Ovary (tissue), 9 donors: ENCODE results near the gene PRIMPOL. TPM values are rescaled to one million over a fixed set of nuclear protein-coding genes. Genes with fewer than 3 reads are reported as not detected.

Experiments
- DNase-seq, 5 donors: peaks; one replicate each; pipeline ENCODE4 v3.0.0-alpha.2; 2019 to 2020
- H3K27ac ChIP-seq, 2 donors: fragments of 200-600 bp; one replicate each; pipeline versions ENCODE4 v1.5.1 to v1.8.0; 2019 to 2022
- H3K27me3 ChIP-seq: fragments of 200-600 bp; one replicate; pipeline ENCODE4 v1.8.0; 2022
- H3K36me3 ChIP-seq: fragments of 200-600 bp; sonication (generic); one replicate; pipeline ENCODE4 v1.5.1; 2019
- H3K4me1 ChIP-seq: one replicate; pipeline ENCODE4 v1.8.1; 2013; ENCODE audit warnings: mild to moderate bottlenecking, moderate library complexity; ENCODE audit not compliant: insufficient read depth
- H3K4me3 ChIP-seq: fragments of 200-600 bp; sonication (generic); one replicate; pipeline ENCODE4 v1.5.1; 2017
- H3K9me3 ChIP-seq, 2 donors: fragments of 200-600 bp in 1 of 2; sonication (generic) in 1 of 2; one replicate each; pipeline versions ENCODE4 v1.5.1 to v1.8.1; 2013 to 2019; ENCODE audit warnings: mild to moderate bottlenecking in 1 of 2, moderate library complexity in 1 of 2
- EP300 ChIP-seq: sonication (generic); formaldehyde crosslinking; IDR thresholded peaks from one replicate; pipeline ENCODE4 v1.6.1; 2017; ENCODE audit warnings: antibody characterized with exemption
- POLR2A ChIP-seq: fragments of 450-650 bp; IDR thresholded peaks from one replicate; pipeline ENCODE4 v1.6.1; 2017; ENCODE audit warnings: antibody characterized with exemption, mild to moderate bottlenecking, moderate library complexity
- WGBS, 3 donors: extraction: QIAGEN DNeasy Blood & Tissue Kit in 1 of 3; methylation state at CpG; one replicate each; pipeline versions ENCODE4 v1.1.5 to v1.1.7; 2013 to 2017; 5-methylcytosine and 5-hydroxymethylcytosine counted together
- intact Hi-C, 4 donors: fragments of 100-400 bp; cut with DNase I; formaldehyde crosslinking; loops; one replicate each; pipeline versions ENCODE4 v1.11.0 to v1.15.1; 2022 to 2023
- polyA plus RNA-seq, 2 donors: library from polyadenylated mRNA; stranded (reverse); fragments of 200-250 nt in 1 of 2; fragments of 350-450 nt in 1 of 2; fragmentation: Illumina TruSeq in 1 of 2; extraction: RNeasy Lipid Tissue Mini Kit (QIAGEN cat#74804) in 1 of 2; gene quantifications; one replicate each; pipeline ENCODE4 v1.2.3, GENCODE V29; 2013 to 2014
- total RNA-seq, 7 donors: library from RNA; depleted of rRNA in 2 of 7; stranded (reverse); fragments of >200 nt in 2 of 7; fragmentation: NEBNext Ultra II Directional in 3 of 7; extraction: Animal tissue kit (Norgen Biotek cat#: 25700) in 3 of 7; gene quantifications; one replicate each; pipeline versions ENCODE4 v1.1.0 to v1.2.4, GENCODE V29; 2016 to 2023
- TF ChIP-seq, protein P1 (sequence below), 3 donors: fragments of 450-650 bp in 2 of 3; fragments of 200-600 bp in 1 of 3; IDR thresholded peaks; one replicate each; pipeline versions ENCODE4 v1.5.1 to v1.8.0; 2016 to 2022; ENCODE audit warnings: antibody characterized with exemption in 3 of 3, mild to moderate bottlenecking in 1 of 3
- donor health status: DM: no; HTN: no; CAD: no; lungs with moderate emphysema.
- donor health status: DM: no; HTN: no; CAD: no.
- donor health status: Bipolar disorder and iron deficiency.
- donor health status: DM: yes; HTN: yes; CAD: no.
- donor health status: DM: no; HTN: no; CAD: no.
- donor health status: DM: yes; HTN: yes; CAD: no.

Gene PRIMPOL
- total and polyA plus RNA-seq, 9 donors, result 14.1 to 29.2 (median 17.6) TPM

DNA sequence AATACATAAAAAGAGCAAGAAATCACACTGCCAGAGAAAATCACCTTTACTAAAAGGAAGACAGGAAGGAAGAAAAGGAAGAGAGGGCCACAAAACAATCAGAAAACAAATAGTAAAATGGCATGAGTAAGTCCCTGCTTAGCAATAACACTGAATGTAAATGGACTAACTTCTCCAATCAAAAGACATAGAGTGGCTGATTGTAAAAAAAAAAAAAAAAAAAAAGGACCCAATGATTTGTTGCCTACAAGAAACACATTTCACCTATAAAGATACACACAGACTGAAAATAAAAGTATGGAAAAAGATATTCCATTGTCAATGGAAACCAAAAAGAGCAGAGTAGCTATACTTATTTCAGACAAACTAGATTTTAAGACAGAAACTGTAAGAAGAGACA lies 71.7 kb downstream of the PRIMPOL start:
- no peak for DNase-seq
- H3K27ac ChIP-seq, result no peak overlapping the region
- no peak overlapping the region for H3K4me3 ChIP-seq
- TF ChIP-seq POLR2A (no peak), EP300 (no peak)
- TF ChIP-seq, protein P1, sequence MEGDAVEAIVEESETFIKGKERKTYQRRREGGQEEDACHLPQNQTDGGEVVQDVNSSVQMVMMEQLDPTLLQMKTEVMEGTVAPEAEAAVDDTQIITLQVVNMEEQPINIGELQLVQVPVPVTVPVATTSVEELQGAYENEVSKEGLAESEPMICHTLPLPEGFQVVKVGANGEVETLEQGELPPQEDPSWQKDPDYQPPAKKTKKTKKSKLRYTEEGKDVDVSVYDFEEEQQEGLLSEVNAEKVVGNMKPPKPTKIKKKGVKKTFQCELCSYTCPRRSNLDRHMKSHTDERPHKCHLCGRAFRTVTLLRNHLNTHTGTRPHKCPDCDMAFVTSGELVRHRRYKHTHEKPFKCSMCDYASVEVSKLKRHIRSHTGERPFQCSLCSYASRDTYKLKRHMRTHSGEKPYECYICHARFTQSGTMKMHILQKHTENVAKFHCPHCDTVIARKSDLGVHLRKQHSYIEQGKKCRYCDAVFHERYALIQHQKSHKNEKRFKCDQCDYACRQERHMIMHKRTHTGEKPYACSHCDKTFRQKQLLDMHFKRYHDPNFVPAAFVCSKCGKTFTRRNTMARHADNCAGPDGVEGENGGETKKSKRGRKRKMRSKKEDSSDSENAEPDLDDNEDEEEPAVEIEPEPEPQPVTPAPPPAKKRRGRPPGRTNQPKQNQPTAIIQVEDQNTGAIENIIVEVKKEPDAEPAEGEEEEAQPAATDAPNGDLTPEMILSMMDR (IDR thresholded peaks at IDR 0.05), result no peak
- intact Hi-C loops, result no loop called here
- H3K27me3 ChIP-seq, result no peaks in the 10 kb centered on the region
- H3K36me3 ChIP-seq, result no peaks in the 10 kb centered on the region
- no peaks in the 10 kb centered on the region for H3K4me1 ChIP-seq
- H3K9me3 ChIP-seq, result no peaks in the 10 kb centered on the region

DNA sequence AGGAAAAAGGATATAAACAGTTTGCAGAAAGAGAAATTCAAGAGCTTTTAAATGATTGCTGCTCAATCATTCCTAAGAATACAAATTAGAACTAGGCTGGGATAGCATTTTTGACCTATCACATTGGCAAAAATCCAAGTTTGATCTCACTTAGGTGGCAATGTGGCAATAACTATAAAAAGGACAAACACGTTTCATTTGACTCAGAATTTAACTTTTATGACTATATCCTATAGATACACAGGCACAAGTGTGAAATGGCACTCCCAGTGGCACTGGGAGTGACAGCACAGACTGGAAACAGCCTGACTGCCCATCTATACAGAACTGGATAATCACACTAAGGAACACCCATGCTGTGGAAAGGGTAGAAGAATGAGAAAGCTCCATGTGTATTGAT lies 73.3 kb downstream of the PRIMPOL start:
- Histone ChIP-seq H3K27ac (no peak overlapping the region), H3K36me3 (no peaks in the 10 kb centered on the region), H3K9me3 (no peaks in the 10 kb centered on the region), H3K4me3 (no peak overlapping the region), H3K4me1 (no peaks in the 10 kb centered on the region), H3K27me3 (no peaks in the 10 kb centered on the region)
- DNase-seq, result no peak
- TF ChIP-seq POLR2A, result no peak
- TF ChIP-seq, protein P1 (IDR thresholded peaks at IDR 0.05), result no peak
- no peak for TF ChIP-seq EP300
- intact Hi-C loops, result no loop called here
- WGBS, 3 donors, result 89 to 94% (median 91%) methylated on average over 1 of the region's 1 CpG

DNA sequence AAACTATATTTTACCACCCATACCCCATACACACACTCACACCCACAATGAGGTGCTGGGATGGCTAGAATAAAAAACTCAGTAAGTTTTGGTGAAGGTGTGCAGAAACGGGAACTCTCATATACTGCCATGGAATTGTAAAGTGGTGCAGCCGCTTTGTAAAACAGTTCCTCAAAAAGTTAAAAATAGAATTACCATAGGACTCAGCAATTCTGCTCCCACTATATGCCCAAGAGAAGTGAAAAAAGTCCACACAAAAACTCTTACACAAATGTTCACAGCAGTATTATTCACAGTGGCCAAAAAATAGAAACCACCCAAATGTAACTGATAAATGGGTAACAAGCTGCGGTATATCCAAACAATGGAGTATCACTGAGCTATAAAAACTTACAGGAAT lies 77.9 kb downstream of the PRIMPOL start:
- intact Hi-C loops, result no loop called here
- no peak overlapping the region for H3K4me3 ChIP-seq
- WGBS, 3 donors, result 90 to 98% (median 91%) methylated on average over 3 of the region's 3 CpGs
- no peaks in the 10 kb centered on the region for H3K9me3 ChIP-seq
- no peak for DNase-seq
- H3K4me1 ChIP-seq, result no peaks in the 10 kb centered on the region
- no peak overlapping the region for H3K27ac ChIP-seq
- H3K27me3 ChIP-seq, result no peaks in the 10 kb centered on the region
- TF ChIP-seq POLR2A, result no peak
- TF ChIP-seq, protein P1 (IDR thresholded peaks at IDR 0.05), result no peak
- no peak for TF ChIP-seq EP300
- H3K36me3 ChIP-seq, result no peaks in the 10 kb centered on the region

DNA sequence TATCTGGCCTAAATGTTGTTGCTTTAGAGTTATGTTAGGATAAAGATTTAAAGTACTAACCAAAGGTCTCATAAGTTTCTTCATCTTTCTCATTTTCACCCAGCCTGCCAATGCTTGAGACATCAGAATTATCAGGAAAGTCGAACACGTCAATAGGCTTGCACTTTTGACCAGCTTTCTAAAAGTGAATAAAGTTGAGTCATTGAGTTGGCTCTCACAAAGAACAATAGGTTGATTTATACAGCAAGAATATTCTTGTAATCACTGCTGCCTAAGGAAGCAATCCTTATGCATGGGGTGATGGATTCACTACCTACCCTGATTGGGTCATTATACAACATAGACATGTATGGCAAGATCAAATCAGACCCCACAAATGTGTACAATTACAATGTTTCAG lies 79.3 kb downstream of the PRIMPOL start:
- intact Hi-C loops, result no loop called here
- no peak for DNase-seq
- H3K9me3 ChIP-seq, result no peaks in the 10 kb centered on the region
- TF ChIP-seq, protein P1 (IDR thresholded peaks at IDR 0.05), result no peak
- no peak for TF ChIP-seq POLR2A
- no peak for TF ChIP-seq EP300
- H3K4me1 ChIP-seq, result peaks cover 3% of the 10 kb centered on the region
- 94 to 97% (median 97%) methylated on average over 2 of the region's 2 CpGs for WGBS, 3 donors
- H3K4me3 ChIP-seq, result no peak overlapping the region
- H3K36me3 ChIP-seq, result no peaks in the 10 kb centered on the region
- no peak overlapping the region for H3K27ac ChIP-seq
- H3K27me3 ChIP-seq, result no peaks in the 10 kb centered on the region

DNA sequence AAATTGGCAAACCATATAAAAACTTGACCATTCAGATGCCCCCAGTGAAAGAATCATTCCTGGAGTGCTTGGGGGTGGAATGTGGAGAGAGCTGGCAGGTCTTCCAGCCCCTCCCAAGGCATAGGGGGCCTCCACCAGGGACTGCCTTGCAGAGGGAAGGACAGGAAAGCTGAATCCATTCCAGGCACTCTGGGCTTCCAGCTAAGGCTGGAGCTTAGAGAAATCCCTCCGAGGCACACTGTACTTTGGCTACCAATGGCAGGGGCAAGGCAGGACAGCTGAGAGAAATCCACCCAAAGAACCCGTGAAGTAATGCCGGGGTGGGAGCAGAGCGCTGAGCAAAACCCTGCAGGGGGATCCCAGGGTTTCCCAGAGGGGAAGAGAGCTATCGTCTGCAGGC lies 80.4 kb downstream of the PRIMPOL start:
- no peaks in the 10 kb centered on the region for H3K9me3 ChIP-seq
- TF ChIP-seq EP300 (no peak), POLR2A (no peak)
- TF ChIP-seq, protein P1 (IDR thresholded peaks at IDR 0.05), result no peak
- intact Hi-C loops, result no loop called here
- H3K36me3 ChIP-seq, result no peaks in the 10 kb centered on the region
- H3K27ac ChIP-seq, result no peak overlapping the region
- H3K4me1 ChIP-seq, result peaks cover 3% of the 10 kb centered on the region
- 73 to 83% (median 78%) methylated on average over 5 of the region's 5 CpGs for WGBS, 3 donors
- DNase-seq, result no peak
- no peak overlapping the region for H3K4me3 ChIP-seq
- no peaks in the 10 kb centered on the region for H3K27me3 ChIP-seq
